Caco-2 (cell line): Measurements from ENCODE around the gene PLEKHA5. TPM values are rescaled to one million over a fixed set of nuclear protein-coding genes. Genes with fewer than 3 reads are reported as not detected.

Experiments
- BruUV-seq: library from RNA; stranded (reverse); fragments of 400-500 nt; replicated peaks from 2 replicates; lab custom pipeline; 2021; lab: Mats Ljungman, UMichigan
- CTCF ChIA-PET: fragments of 300-600 bp; sonication (Branson Sonifier 250); formaldehyde crosslinking; loops from one replicate; lab custom pipeline; 2022; ENCODE audit warnings: antibody characterized with exemption; lab: Charles Lee
- POLR2A ChIA-PET: fragments of 300-600 bp; sonication (Branson Sonifier 250); formaldehyde crosslinking; loops from one replicate; lab custom pipeline; 2022; ENCODE audit warnings: antibody characterized with exemption; lab: Charles Lee
- DNase-seq, 2 experiments: peaks; one replicate each; pipeline versions ENCODE4 v3.0.0 to v3.0.0-alpha.2; 2020 to 2022
- H3K27me3 ChIP-seq: replicated peaks from 2 replicates; pipeline ENCODE4 v1.6.0; 2011; ENCODE audit warnings: low read length; ENCODE audit not compliant: control insufficient read depth, insufficient read depth
- H3K36me3 ChIP-seq: 2 replicates; pipeline ENCODE4 v1.5.1; 2011; ENCODE audit warnings: low read length; ENCODE audit not compliant: control insufficient read depth, insufficient read depth
- H3K4me1 ChIP-seq: fragments of 250-450 bp; sonication (Bioruptor Pico); 2 replicates; pipeline ENCODE4 v1.5.1; 2020; ENCODE audit warnings: mild to moderate bottlenecking
- H3K4me3 ChIP-seq: 2 replicates; pipeline ENCODE4 v1.5.1; 2011; ENCODE audit warnings: low read depth, mild to moderate bottlenecking, control low read depth, low read length
- H3K9me3 ChIP-seq: fragments of 250-450 bp; sonication (Bioruptor Pico); 2 replicates; pipeline ENCODE4 v1.5.1; 2020; ENCODE audit warnings: mild to moderate bottlenecking, moderate library complexity
- H3K27ac Mint-ChIP-seq: one replicate; pipeline ENCODE4 v1.8.0; 2022; ENCODE audit warnings: mixed read lengths; ENCODE audit not compliant: unreplicated experiment
- H3K27me3 Mint-ChIP-seq: one replicate; pipeline ENCODE4 v1.8.0; 2022; ENCODE audit warnings: mixed read lengths; ENCODE audit not compliant: insufficient read depth, unreplicated experiment
- H3K36me3 Mint-ChIP-seq: one replicate; pipeline ENCODE4 v1.8.0; 2022; ENCODE audit warnings: mild to moderate bottlenecking, mixed read lengths; ENCODE audit not compliant: insufficient read depth, unreplicated experiment
- H3K4me1 Mint-ChIP-seq: one replicate; pipeline ENCODE4 v1.8.0; 2022; ENCODE audit warnings: low read depth, mixed read lengths; ENCODE audit not compliant: unreplicated experiment
- H3K4me3 Mint-ChIP-seq: one replicate; pipeline ENCODE4 v1.8.0; 2022; ENCODE audit warnings: mild to moderate bottlenecking, moderate library complexity, mixed read lengths; ENCODE audit not compliant: unreplicated experiment
- H3K9me3 Mint-ChIP-seq: one replicate; pipeline ENCODE4 v1.8.0; 2022; ENCODE audit warnings: mixed read lengths; ENCODE audit not compliant: unreplicated experiment
- intact Hi-C: fragments of 100-400 bp; cut with micrococcal nuclease; formaldehyde crosslinking; loops from one replicate; pipeline ENCODE4 v1.10.0; 2022; ENCODE audit not compliant: unreplicated experiment
- total RNA-seq: library from RNA; stranded (reverse); gene quantifications from 2 replicates; pipeline ENCODE4 v1.2.3, GENCODE V29; 2022
- TF ChIP-seq, protein P1 (sequence below), 2 experiments: fragments of 200-600 bp in 1 of 2; IDR thresholded peaks; 1 replicate in 1 of 2; 2 replicates in 1 of 2; pipeline versions ENCODE4 v1.5.1 to v1.8.0; 2011 to 2022; ENCODE audit warnings: antibody characterized with exemption in 1 of 2, control low read depth in 1 of 2, inconsistent platforms in 1 of 2, low read depth in 1 of 2, low read length in 1 of 2, mild to moderate bottlenecking in 1 of 2, moderate library complexity in 1 of 2; ENCODE audit not compliant: insufficient read depth in 1 of 2, severe bottlenecking in 1 of 2, unreplicated experiment in 1 of 2

Gene PLEKHA5
- total RNA-seq, 1 experiment from 2014 or later = 69.1 TPM

DNA sequence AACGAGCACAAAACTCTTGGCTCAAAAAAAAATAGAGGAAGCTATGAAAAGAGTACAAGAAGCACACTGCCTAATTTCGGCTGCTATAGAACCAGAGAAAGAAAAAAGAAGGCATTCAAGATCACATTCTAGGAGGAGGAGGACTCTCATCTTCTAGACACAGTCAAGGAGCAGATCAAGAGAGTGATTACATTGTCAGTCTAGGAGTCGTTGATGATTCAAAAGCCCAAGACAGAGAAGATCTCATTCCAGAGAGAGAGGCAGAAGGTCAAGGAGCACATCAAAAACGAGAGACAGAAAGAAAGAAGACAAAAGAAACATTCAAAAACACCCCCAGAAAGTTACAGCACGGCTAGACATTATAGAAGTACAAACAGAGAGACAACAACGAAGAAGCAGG, 177.9 kb downstream of the PLEKHA5 start:
- no peaks in the 10 kb centered on the region for H3K4me1 Mint-ChIP-seq
- H3K9me3 Mint-ChIP-seq = no peaks in the 10 kb centered on the region
- intact Hi-C loops = no loop called here
- no peaks in the 10 kb centered on the region for H3K27me3 Mint-ChIP-seq
- BruUV-seq = no TSS peak
- H3K36me3 ChIP-seq = peaks cover 1% of the 10 kb centered on the region
- no peaks in the 10 kb centered on the region for H3K9me3 ChIP-seq
- no peak overlapping the region for H3K27ac Mint-ChIP-seq
- no peak for DNase-seq
- H3K4me3 ChIP-seq = no peak overlapping the region
- CTCF ChIA-PET = no interaction called here
- H3K36me3 Mint-ChIP-seq = peaks cover 44% of the 10 kb centered on the region
- no peaks in the 10 kb centered on the region for H3K27me3 ChIP-seq
- TF ChIP-seq, protein P1, sequence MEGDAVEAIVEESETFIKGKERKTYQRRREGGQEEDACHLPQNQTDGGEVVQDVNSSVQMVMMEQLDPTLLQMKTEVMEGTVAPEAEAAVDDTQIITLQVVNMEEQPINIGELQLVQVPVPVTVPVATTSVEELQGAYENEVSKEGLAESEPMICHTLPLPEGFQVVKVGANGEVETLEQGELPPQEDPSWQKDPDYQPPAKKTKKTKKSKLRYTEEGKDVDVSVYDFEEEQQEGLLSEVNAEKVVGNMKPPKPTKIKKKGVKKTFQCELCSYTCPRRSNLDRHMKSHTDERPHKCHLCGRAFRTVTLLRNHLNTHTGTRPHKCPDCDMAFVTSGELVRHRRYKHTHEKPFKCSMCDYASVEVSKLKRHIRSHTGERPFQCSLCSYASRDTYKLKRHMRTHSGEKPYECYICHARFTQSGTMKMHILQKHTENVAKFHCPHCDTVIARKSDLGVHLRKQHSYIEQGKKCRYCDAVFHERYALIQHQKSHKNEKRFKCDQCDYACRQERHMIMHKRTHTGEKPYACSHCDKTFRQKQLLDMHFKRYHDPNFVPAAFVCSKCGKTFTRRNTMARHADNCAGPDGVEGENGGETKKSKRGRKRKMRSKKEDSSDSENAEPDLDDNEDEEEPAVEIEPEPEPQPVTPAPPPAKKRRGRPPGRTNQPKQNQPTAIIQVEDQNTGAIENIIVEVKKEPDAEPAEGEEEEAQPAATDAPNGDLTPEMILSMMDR (IDR thresholded peaks at IDR 0.05; ENCODE audit: insufficient read depth in 1 of 2, low read depth in 1 of 2, low read length in 1 of 2, severe bottlenecking in 1 of 2, unreplicated experiment in 1 of 2) = no peak
- POLR2A ChIA-PET = no interaction called here
- H3K4me1 ChIP-seq = no peaks in the 10 kb centered on the region
- no peak overlapping the region for H3K4me3 Mint-ChIP-seq

DNA sequence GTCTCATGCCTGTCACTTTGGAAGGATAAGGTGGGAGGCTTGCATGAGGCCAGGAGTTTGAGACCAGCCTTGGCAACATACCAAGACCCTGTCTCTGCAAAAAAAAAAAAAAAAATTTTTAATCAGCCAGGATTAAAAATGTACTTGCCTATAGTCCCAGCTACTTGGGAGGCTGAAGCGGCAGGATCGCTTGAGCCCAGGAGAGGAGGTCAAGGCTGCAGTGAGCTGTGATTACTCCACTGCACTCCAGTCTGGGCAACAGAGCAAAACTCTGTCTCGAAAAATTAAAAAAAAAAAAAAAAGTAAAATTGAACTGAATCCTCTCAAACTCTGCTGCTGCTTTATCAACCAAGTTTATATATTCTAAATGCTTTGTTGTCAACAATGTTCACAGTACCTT, 181.6 kb downstream of the PLEKHA5 start:
- Histone ChIP-seq H3K9me3 (no peaks in the 10 kb centered on the region), H3K4me1 (no peaks in the 10 kb centered on the region), H3K4me3 (no peak overlapping the region), H3K27me3 (no peaks in the 10 kb centered on the region), H3K36me3 (no peaks in the 10 kb centered on the region)
- no TSS peak for BruUV-seq
- no peaks in the 10 kb centered on the region for H3K4me1 Mint-ChIP-seq
- POLR2A ChIA-PET = no interaction called here
- intact Hi-C loops = no loop called here
- CTCF ChIA-PET = no interaction called here
- no peak for DNase-seq
- no peak overlapping the region for H3K27ac Mint-ChIP-seq
- TF ChIP-seq, protein P1 (IDR thresholded peaks at IDR 0.05; ENCODE audit: insufficient read depth in 1 of 2, low read depth in 1 of 2, low read length in 1 of 2, severe bottlenecking in 1 of 2, unreplicated experiment in 1 of 2) = no peak
- H3K9me3 Mint-ChIP-seq = no peaks in the 10 kb centered on the region
- H3K36me3 Mint-ChIP-seq = peaks cover 24% of the 10 kb centered on the region
- H3K4me3 Mint-ChIP-seq = no peak overlapping the region
- no peaks in the 10 kb centered on the region for H3K27me3 Mint-ChIP-seq

DNA sequence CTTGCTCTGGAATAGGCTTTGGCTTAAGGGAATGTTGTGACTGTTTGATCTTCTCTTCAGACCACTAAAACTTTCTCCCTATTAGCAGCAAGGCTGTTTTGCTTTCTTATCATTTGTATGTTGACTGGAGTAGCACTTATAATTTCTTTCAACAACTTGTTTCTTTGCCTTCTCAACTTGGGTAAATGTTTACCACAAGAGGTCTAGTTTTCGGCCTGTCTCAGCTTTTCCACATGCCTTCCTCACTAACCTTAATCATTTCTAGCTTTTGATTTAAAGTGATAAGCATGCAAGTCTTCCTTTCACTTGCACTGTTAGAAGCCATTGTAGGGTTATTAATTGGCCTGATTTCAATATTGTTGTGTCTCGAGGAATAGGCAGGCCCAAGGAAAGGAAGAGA, 183.1 kb downstream of the PLEKHA5 start:
- H3K4me3 ChIP-seq = no peak overlapping the region
- Mint-ChIP-seq H3K4me3 (no peak overlapping the region), H3K27me3 (no peaks in the 10 kb centered on the region), H3K9me3 (no peaks in the 10 kb centered on the region), H3K27ac (no peak overlapping the region), H3K36me3 (peaks cover 10% of the 10 kb centered on the region), H3K4me1 (no peaks in the 10 kb centered on the region)
- no peaks in the 10 kb centered on the region for H3K9me3 ChIP-seq
- POLR2A ChIA-PET = no interaction called here
- intact Hi-C loops = no loop called here
- H3K36me3 ChIP-seq = no peaks in the 10 kb centered on the region
- BruUV-seq = no TSS peak
- no peaks in the 10 kb centered on the region for H3K27me3 ChIP-seq
- CTCF ChIA-PET = no interaction called here
- DNase-seq = no peak
- TF ChIP-seq, protein P1 (IDR thresholded peaks at IDR 0.05; ENCODE audit: insufficient read depth in 1 of 2, low read depth in 1 of 2, low read length in 1 of 2, severe bottlenecking in 1 of 2, unreplicated experiment in 1 of 2) = no peak
- no peaks in the 10 kb centered on the region for H3K4me1 ChIP-seq
